Astrocyte (in vitro differentiated cells and primary cell): ENCODE data around the gene MT1G. TPM values are rescaled to one million over a fixed set of nuclear protein-coding genes. Genes with fewer than 3 reads are reported as not detected.

Experiments used
- DNase-seq: peaks from one replicate; pipeline ENCODE4 v3.0.0-alpha.2; 2010; ENCODE audit warnings: low read depth
- FAIRE-seq: peaks from 2 replicates; lab custom pipeline; 2011; peaks lifted over from hg19 to GRCh38; lab: Jason Lieb, UNC
- H2AFZ ChIP-seq: 2 replicates; pipeline ENCODE4 v1.6.0; 2012; ENCODE audit warnings: low read depth, low read length, inconsistent platforms
- H3K27ac ChIP-seq: 2 replicates; pipeline ENCODE4 v1.5.1; 2011; ENCODE audit warnings: low read depth, low read length, inconsistent platforms
- H3K27me3 ChIP-seq: 2 replicates; pipeline ENCODE4 v1.6.0; 2011; ENCODE audit warnings: low read length, inconsistent platforms; ENCODE audit not compliant: insufficient read depth
- H3K36me3 ChIP-seq: 2 replicates; pipeline ENCODE4 v1.5.1; 2011; ENCODE audit warnings: low read length, inconsistent platforms; ENCODE audit not compliant: insufficient read depth
- H3K4me1 ChIP-seq: 2 replicates; pipeline ENCODE4 v1.5.1; 2011; ENCODE audit warnings: low read length, inconsistent platforms; ENCODE audit not compliant: insufficient read depth
- H3K4me2 ChIP-seq: 2 replicates; pipeline ENCODE4 v1.6.0; 2012; ENCODE audit warnings: low read length, inconsistent platforms
- H3K4me3 ChIP-seq: 2 replicates; pipeline ENCODE4 v1.5.1; 2011; ENCODE audit warnings: low read depth, mild to moderate bottlenecking, low read length, inconsistent platforms; ENCODE audit not compliant: insufficient read depth
- H3K79me2 ChIP-seq: 2 replicates; pipeline ENCODE4 v1.6.0; 2012; ENCODE audit warnings: mild to moderate bottlenecking, low read length, inconsistent platforms; ENCODE audit not compliant: insufficient read depth
- H3K9ac ChIP-seq: 2 replicates; pipeline ENCODE4 v1.6.0; 2012; ENCODE audit warnings: mild to moderate bottlenecking, low read length, inconsistent platforms
- H3K9me3 ChIP-seq: 2 replicates; pipeline ENCODE4 v1.5.1; 2012; ENCODE audit warnings: low read depth, mild to moderate bottlenecking, low read length, inconsistent platforms; ENCODE audit not compliant: insufficient read depth
- H4K20me1 ChIP-seq: 2 replicates; pipeline ENCODE4 v1.6.0; 2012; ENCODE audit warnings: low read length, inconsistent platforms; ENCODE audit not compliant: insufficient read depth
- H3K27ac Mint-ChIP-seq: one replicate; pipeline ENCODE4 v1.8.0; 2021; ENCODE audit warnings: mild to moderate bottlenecking, mixed read lengths; ENCODE audit not compliant: unreplicated experiment
- H3K27me3 Mint-ChIP-seq: one replicate; pipeline ENCODE4 v1.8.0; 2021; ENCODE audit warnings: low read depth, mixed read lengths; ENCODE audit not compliant: unreplicated experiment
- H3K36me3 Mint-ChIP-seq: one replicate; pipeline ENCODE4 v1.8.0; 2021; ENCODE audit warnings: low read depth, mixed read lengths; ENCODE audit not compliant: unreplicated experiment
- H3K4me1 Mint-ChIP-seq: one replicate; pipeline ENCODE4 v1.8.0; 2021; ENCODE audit warnings: low read depth, mixed read lengths; ENCODE audit not compliant: unreplicated experiment
- H3K4me3 Mint-ChIP-seq: one replicate; pipeline ENCODE4 v1.8.0; 2021; ENCODE audit warnings: mild to moderate bottlenecking, moderate library complexity, mixed read lengths; ENCODE audit not compliant: unreplicated experiment
- H3K9me3 Mint-ChIP-seq: one replicate; pipeline ENCODE4 v1.8.0; 2021; ENCODE audit warnings: mild to moderate bottlenecking, mixed read lengths; ENCODE audit not compliant: unreplicated experiment
- CTCF ChIP-seq: IDR thresholded peaks from 2 replicates; pipeline ENCODE4 v1.5.1; 2011; ENCODE audit warnings: low read depth, mild to moderate bottlenecking, inconsistent platforms, low read length, moderate library complexity; ENCODE audit not compliant: insufficient read depth
- EZH2 ChIP-seq: IDR thresholded peaks from 2 replicates; pipeline ENCODE4 v1.6.1; 2012; ENCODE audit warnings: mild to moderate bottlenecking, low read length, inconsistent platforms; ENCODE audit not compliant: insufficient read depth
- total RNA-seq: library from RNA; stranded (reverse); gene quantifications from 2 replicates; pipeline ENCODE4 v1.2.1, GENCODE V29; 2021

MT1G gene
- total RNA-seq, 1 donor from 2014 or later = not detected

- no peaks in the 10 kb centered on the region for H3K9me3 ChIP-seq
- H3K27ac ChIP-seq = no peak overlapping the region
- no peak overlapping the region for H3K4me2 ChIP-seq
- H3K4me3 ChIP-seq = no peak overlapping the region
- no peaks in the 10 kb centered on the region for H4K20me1 ChIP-seq
- no peak for TF ChIP-seq CTCF
- Mint-ChIP-seq H3K9me3 (no peaks in the 10 kb centered on the region), H3K4me1 (no peaks in the 10 kb centered on the region), H3K27me3 (peaks cover 92% of the 10 kb centered on the region), H3K4me3 (no peak overlapping the region), H3K27ac (no peak overlapping the region), H3K36me3 (no peaks in the 10 kb centered on the region)
- H3K27me3 ChIP-seq = peaks cover 98% of the 10 kb centered on the region
- no peak overlapping the region for H3K9ac ChIP-seq
- peaks cover 9% of the 10 kb centered on the region for H3K4me1 ChIP-seq
- H3K36me3 ChIP-seq = no peaks in the 10 kb centered on the region
- no peak overlapping the region for H2AFZ ChIP-seq
- no peak for FAIRE-seq
- H3K79me2 ChIP-seq = no peaks in the 10 kb centered on the region
- DNase-seq = no peak
These were observed 22.0 kb downstream of the MT1G start for GRCh38 chr16:56645838-56646237.

- FAIRE-seq (no peak), DNase-seq (no peak)
- H3K27ac Mint-ChIP-seq = no peak overlapping the region
- Histone ChIP-seq H3K27ac (no peak overlapping the region), H2AFZ (no peak overlapping the region), H3K79me2 (no peaks in the 10 kb centered on the region), H3K27me3 (peaks cover 99% of the 10 kb centered on the region), H3K4me1 (peaks cover 9% of the 10 kb centered on the region), H3K36me3 (no peaks in the 10 kb centered on the region), H3K9ac (no peak overlapping the region), H3K4me2 (no peak overlapping the region), H4K20me1 (no peaks in the 10 kb centered on the region), H3K9me3 (no peaks in the 10 kb centered on the region), H3K4me3 (no peak overlapping the region)
- no peaks in the 10 kb centered on the region for H3K9me3 Mint-ChIP-seq
- H3K4me1 Mint-ChIP-seq = no peaks in the 10 kb centered on the region
- TF ChIP-seq CTCF (no peak), EZH2 (no peak)
- H3K36me3 Mint-ChIP-seq = no peaks in the 10 kb centered on the region
- H3K27me3 Mint-ChIP-seq = peaks cover 92% of the 10 kb centered on the region
- no peak overlapping the region for H3K4me3 Mint-ChIP-seq
These were observed 22.6 kb downstream of the MT1G start for GRCh38 chr16:56645311-56645710.

GRCh38 chr16:56643833-56644232 lies 24.0 kb downstream of the MT1G start:
- no peaks in the 10 kb centered on the region for H3K9me3 ChIP-seq
- no peak overlapping the region for H3K4me3 Mint-ChIP-seq
- no peak overlapping the region for H3K4me3 ChIP-seq
- no peak overlapping the region for H3K27ac ChIP-seq
- no peaks in the 10 kb centered on the region for H4K20me1 ChIP-seq
- H3K9ac ChIP-seq = no peak overlapping the region
- FAIRE-seq (no peak), DNase-seq (no peak)
- H3K9me3 Mint-ChIP-seq = no peaks in the 10 kb centered on the region
- H3K79me2 ChIP-seq = no peaks in the 10 kb centered on the region
- peak overlapping the region; percentile 61 for H3K4me2 ChIP-seq
- peaks cover 93% of the 10 kb centered on the region for H3K27me3 Mint-ChIP-seq
- H3K4me1 ChIP-seq = peaks cover 9% of the 10 kb centered on the region
- no peaks in the 10 kb centered on the region for H3K4me1 Mint-ChIP-seq
- H2AFZ ChIP-seq = no peak overlapping the region
- no peak for TF ChIP-seq EZH2
- TF ChIP-seq CTCF = no peak
- H3K36me3 ChIP-seq = no peaks in the 10 kb centered on the region
- H3K27me3 ChIP-seq = peaks cover 100% of the 10 kb centered on the region
- H3K27ac Mint-ChIP-seq = no peak overlapping the region
- H3K36me3 Mint-ChIP-seq = no peaks in the 10 kb centered on the region
